ENCODE results near the gene OSTM1. TPM values are rescaled to one million over a fixed set of nuclear protein-coding genes. Genes with fewer than 3 reads are reported as not detected.

OSTM1 gene
- total and polyA plus RNA-seq, 9 of the 15 experiments (the other 6 are each of a cell fraction or from before 2014, with no cell fraction given), result 5.6 to 29.5 (median 16.3) TPM

DNA sequence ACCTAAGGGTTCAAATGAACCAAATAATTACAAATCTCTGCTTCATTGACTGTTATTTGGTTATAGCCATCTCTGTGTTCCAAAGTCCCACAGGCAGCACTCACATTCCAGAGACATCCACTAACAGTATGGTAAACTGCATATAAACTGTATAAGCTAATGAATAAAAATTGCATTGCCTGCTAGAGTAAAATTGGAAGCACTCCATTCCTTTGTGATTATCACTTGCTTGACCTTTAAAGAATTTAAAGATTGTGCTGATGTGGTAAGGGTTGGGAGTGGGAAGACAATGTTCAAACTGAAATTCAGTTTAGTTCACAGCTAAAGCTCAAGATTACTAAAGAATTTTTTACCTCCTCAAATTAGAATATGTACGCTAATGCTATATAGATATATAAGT lies 31.0 kb upstream of the OSTM1 start:
- WGBS (ENCODE audit: insufficient coverage, low coverage, missing lambda C conversion rate), result 4% methylated on average over 1 of the region's 1 CpG
- Histone ChIP-seq H4K20me1 (replicated peaks; ENCODE audit: control insufficient read depth, insufficient read depth, low read length) (no peaks in the 10 kb centered on the region), H3K27me3 (ENCODE audit: control insufficient read depth in 2 of 2, insufficient read depth in 2 of 2, low read length in 2 of 2) (peaks cover 5 to 8% of the 10 kb centered on the region in 2 experiments; a peak in 3 of 5 replicates), H3K9me3 (replicated peaks; ENCODE audit: control insufficient read depth, insufficient read depth, low read depth, low read length) (no peaks in the 10 kb centered on the region), H3K36me3 (ENCODE audit: control insufficient read depth, insufficient read depth, low read length) (no peaks in the 10 kb centered on the region), H3K9ac (ENCODE audit: insufficient read depth in 1 of 2, low read depth in 2 of 2, low read length in 2 of 2) (no peak overlapping the region), H3K4me3 (no peak overlapping the region), H3K4me2 (ENCODE audit: insufficient read depth, low read length) (no peak overlapping the region), H3K27ac (ENCODE audit: extremely low read depth, low read depth, low read length) (no peak overlapping the region), H2AFZ (ENCODE audit: low read depth, low read length) (no peak overlapping the region), H3K9me1 (ENCODE audit: control insufficient read depth, insufficient read depth, low read length) (no peaks in the 10 kb centered on the region), H3K79me2 (ENCODE audit: control insufficient read depth, insufficient read depth, low read length) (no peaks in the 10 kb centered on the region), H3K4me1 (replicated peaks in 1 of 2; ENCODE audit: control insufficient read depth in 2 of 2, insufficient read depth in 2 of 2, low read length in 2 of 2) (no peaks in the 10 kb centered on the region)
- ATAC-seq, result no peak
- ChIA-PET POLR2A (no interaction called here), CTCF (ENCODE audit: low intra/inter-chr PET ratio) (no interaction called here)
- TF ChIP-seq MED1 (CRISPR knock-in tag; IDR thresholded peaks at IDR 0.05; ENCODE audit: borderline replicate concordance) (no peak), TEAD4 (IDR thresholded peaks at IDR 0.05; ENCODE audit: low read length) (no peak), TEAD4 (CRISPR knock-in tag; IDR thresholded peaks at IDR 0.05; ENCODE audit: borderline replicate concordance) (no peak), L3MBTL2 (IDR thresholded peaks at IDR 0.05) (no peak), NUFIP1 (IDR thresholded peaks at IDR 0.05; ENCODE audit: partially characterized antibody) (no peak), ZEB2 (IDR thresholded peaks at IDR 0.05) (no peak), MYC (IDR thresholded peaks at IDR 0.05; ENCODE audit: low read depth, low read length) (no peak), MYC (CRISPR knock-in tag; IDR thresholded peaks at IDR 0.05; ENCODE audit: borderline replicate concordance, low read depth) (no peak)
- FAIRE-seq, result no peak
- BruUV-seq (replicated peaks), result no TSS peak
- no peak for DNase-seq (ENCODE audit: extremely low read depth in 1 of 4, low spot score in 3 of 4)
- intact Hi-C loops (cut with micrococcal nuclease), result no loop called here
- in situ Hi-C loops (cut with MboI), result no loop called here

- H3K36me3 ChIP-seq (ENCODE audit: control insufficient read depth, insufficient read depth, low read length), result no peaks in the 10 kb centered on the region
- H3K27me3 ChIP-seq (ENCODE audit: control insufficient read depth in 2 of 2, insufficient read depth in 2 of 2, low read length in 2 of 2), result peaks cover 0 to 5% of the 10 kb centered on the region in 2 experiments; a peak in 1 of 5 replicates
- intact Hi-C loops (cut with micrococcal nuclease), result no loop called here
- 0% methylated on average over 3 of the region's 3 CpGs for WGBS (ENCODE audit: insufficient coverage, low coverage, missing lambda C conversion rate)
- DNase-seq (ENCODE audit: extremely low read depth in 1 of 4, low spot score in 3 of 4), result no peak
- BruUV-seq (replicated peaks), result no TSS peak
- H3K9me3 ChIP-seq (replicated peaks; ENCODE audit: control insufficient read depth, insufficient read depth, low read depth, low read length), result no peaks in the 10 kb centered on the region
- in situ Hi-C loops (cut with MboI), result no loop called here
- H3K4me1 ChIP-seq (replicated peaks in 1 of 2; ENCODE audit: control insufficient read depth in 2 of 2, insufficient read depth in 2 of 2, low read length in 2 of 2), result no peaks in the 10 kb centered on the region
- H3K4me2 ChIP-seq (ENCODE audit: insufficient read depth, low read length), result no peak overlapping the region
- H3K79me2 ChIP-seq (ENCODE audit: control insufficient read depth, insufficient read depth, low read length), result no peaks in the 10 kb centered on the region
- ChIA-PET CTCF (ENCODE audit: low intra/inter-chr PET ratio) (no interaction called here), POLR2A (interaction anchor here (0.9 to 1.2 kb wide), 3 partner anchors 12 to 27 kb away, joined by 3 to 4 read pairs (median 3); no protein-coding TSS in a partner anchor)
- no peak overlapping the region for H3K27ac ChIP-seq (ENCODE audit: extremely low read depth, low read depth, low read length)
- no peak for FAIRE-seq
- ATAC-seq, result no peak
- H3K9ac ChIP-seq (ENCODE audit: insufficient read depth in 1 of 2, low read depth in 2 of 2, low read length in 2 of 2), result no peak overlapping the region
- no peak overlapping the region for H2AFZ ChIP-seq (ENCODE audit: low read depth, low read length)
- H3K4me3 ChIP-seq, result no peak overlapping the region
- no peaks in the 10 kb centered on the region for H4K20me1 ChIP-seq (replicated peaks; ENCODE audit: control insufficient read depth, insufficient read depth, low read length)
- no peaks in the 10 kb centered on the region for H3K9me1 ChIP-seq (ENCODE audit: control insufficient read depth, insufficient read depth, low read length)
- TF ChIP-seq GTF2F1 (IDR thresholded peaks at IDR 0.05; ENCODE audit: low read depth, low read length) (no peak), ZNF551 (CRISPR knock-in tag; IDR thresholded peaks at IDR 0.05) (no peak), KDM1A (IDR thresholded peaks at IDR 0.05) (no peak), C11orf30 (IDR thresholded peaks at IDR 0.05; ENCODE audit: low read depth) (no peak), CBFB (CRISPR knock-in tag; IDR thresholded peaks at IDR 0.05) (no peak), HMGN3 (IDR thresholded peaks at IDR 0.05; ENCODE audit: borderline replicate concordance, extremely low read depth, insufficient read length, low read depth, low read length) (no peak), ILK (tag; IDR thresholded peaks at IDR 0.05; ENCODE audit: borderline replicate concordance, low read depth) (no peak), KLF6 (CRISPR knock-in tag; IDR thresholded peaks at IDR 0.05; ENCODE audit: borderline replicate concordance) (no peak)
Measured at GRCh38 chr6:108102965-108103364, 28.4 kb upstream of the OSTM1 start.

Data from K562 (cell line).